K562 (cell line): ENCODE data around the gene FRK. TPM values are rescaled to one million over a fixed set of nuclear protein-coding genes. Genes with fewer than 3 reads are reported as not detected.

ENCODE experiments used
- ATAC-seq: fragments of 200-7000 bp; cut with Tn5 transposase; 3 replicates; pipeline ENCODE4 v1.9.1; 2020; ENCODE audit warnings: moderate library complexity
- BruUV-seq: library from RNA; stranded (reverse); fragments of 400-500 nt; replicated peaks from 2 replicates; lab custom pipeline; 2021; lab: Mats Ljungman, UMichigan
- CTCF ChIA-PET: fragments of 300-600 bp; formaldehyde crosslinking; extraction: SDS; loops from one replicate; lab custom pipeline; 2021; ENCODE audit warnings: low intra/inter-chr PET ratio; lab: Yijun Ruan, JAX
- POLR2A ChIA-PET: fragments of 300-600, 350-650 bp; sonication (Branson Sonifier 250); formaldehyde crosslinking; extraction: SDS; loops from one replicate; lab custom pipeline; 2021; ENCODE audit warnings: antibody characterized with exemption, inconsistent platforms; lab: Yijun Ruan, JAX
- DNase-seq, 4 experiments: peaks; one replicate each; pipeline versions ENCODE4 v3.0.0 to v3.0.0-alpha.2; 2011 to 2018; ENCODE audit warnings: low spot score in 3 of 4, mixed read lengths in 3 of 4; ENCODE audit errors: extremely low read depth in 1 of 4
- FAIRE-seq: peaks from 2 replicates; lab custom pipeline; 2011; peaks lifted over from hg19 to GRCh38; lab: Jason Lieb, UNC
- H2AFZ ChIP-seq: 2 replicates; pipeline ENCODE4 v1.6.0; 2011; ENCODE audit warnings: low read depth, low read length, control low read depth, inconsistent platforms
- H3K27ac ChIP-seq: fragments of 200-600 bp; 3 replicates; pipeline ENCODE4 v1.8.0; 2011; ENCODE audit warnings: low read depth, mild to moderate bottlenecking, control low read depth, inconsistent platforms, low read length, moderate library complexity, mixed read lengths; ENCODE audit errors: extremely low read depth
- H3K27me3 ChIP-seq, 2 experiments: fragments of 300-600 bp in 1 of 2; 2 replicates in 1 of 2; 3 replicates in 1 of 2; pipeline versions ENCODE4 v1.6.0 to v1.8.0; 2011; ENCODE audit warnings: inconsistent platforms in 2 of 2, low read length in 2 of 2, mild to moderate bottlenecking in 1 of 2, mixed read lengths in 1 of 2, moderate library complexity in 1 of 2; ENCODE audit not compliant: control insufficient read depth in 2 of 2, insufficient read depth in 2 of 2
- H3K36me3 ChIP-seq: fragments of 300-600 bp; 3 replicates; pipeline ENCODE4 v1.8.0; 2011; ENCODE audit warnings: mild to moderate bottlenecking, low read length, inconsistent platforms; ENCODE audit not compliant: control insufficient read depth, insufficient read depth
- H3K4me1 ChIP-seq, 2 experiments: fragments of 200-600 bp in 1 of 2; replicated peaks in 1 of 2; 2 replicates in 1 of 2; 3 replicates in 1 of 2; pipeline versions ENCODE4 v1.5.1 to v1.8.0; 2011; ENCODE audit warnings: inconsistent platforms in 2 of 2, low read length in 2 of 2, mild to moderate bottlenecking in 1 of 2, mixed read lengths in 1 of 2, moderate library complexity in 1 of 2; ENCODE audit not compliant: control insufficient read depth in 2 of 2, insufficient read depth in 2 of 2
- H3K4me2 ChIP-seq: 2 replicates; pipeline ENCODE4 v1.6.1; 2011; ENCODE audit warnings: low read length, control low read depth, inconsistent platforms, mixed read lengths; ENCODE audit not compliant: insufficient read depth
- H3K4me3 ChIP-seq: fragments of 200-600 bp; sonication (generic), shearing (Covaris generic); 2 replicates; pipeline ENCODE4 v1.5.1; 2016; ENCODE audit warnings: control low read depth, inconsistent platforms
- H3K79me2 ChIP-seq: fragments of 200-600 bp; 3 replicates; pipeline ENCODE4 v1.8.0; 2011; ENCODE audit warnings: low read length, inconsistent platforms; ENCODE audit not compliant: control insufficient read depth, insufficient read depth
- H3K9ac ChIP-seq, 2 experiments: 2 replicates each; pipeline versions ENCODE4 v1.6.0 to v1.6.1; 2011; ENCODE audit warnings: low read depth in 2 of 2, low read length in 2 of 2, control low read depth in 1 of 2, inconsistent platforms in 1 of 2, mild to moderate bottlenecking in 1 of 2, mixed read lengths in 1 of 2; ENCODE audit not compliant: insufficient read depth in 1 of 2
- H3K9me1 ChIP-seq: one replicate; pipeline ENCODE4 v1.6.0; 2011; ENCODE audit warnings: inconsistent platforms, mild to moderate bottlenecking, low read length, moderate library complexity; ENCODE audit not compliant: control insufficient read depth, insufficient read depth
- H3K9me3 ChIP-seq: replicated peaks from 2 replicates; pipeline ENCODE4 v1.5.1; 2011; ENCODE audit warnings: low read depth, low read length, inconsistent platforms; ENCODE audit not compliant: control insufficient read depth, insufficient read depth
- H4K20me1 ChIP-seq: replicated peaks from 2 replicates; pipeline ENCODE4 v1.6.1; 2011; ENCODE audit warnings: low read length, inconsistent platforms, mixed read lengths; ENCODE audit not compliant: control insufficient read depth, insufficient read depth
- ATF3 ChIP-seq, 2 experiments: fragments of 450-650 bp in 1 of 2; sonication (generic) in 1 of 2; formaldehyde crosslinking in 1 of 2; IDR thresholded peaks in 1 of 2; conservative IDR thresholded peaks in 1 of 2; 2 replicates each; pipeline versions ENCODE4 v1.6.1 to v1.8.1; 2016 to 2023; ENCODE audit warnings: mild to moderate bottlenecking in 2 of 2, moderate library complexity in 2 of 2, inconsistent platforms in 1 of 2, missing genetic modification reagents in 1 of 2
- MAZ ChIP-seq, 2 experiments: fragments of 450-650 bp in 1 of 2; sonication (generic) in 1 of 2; formaldehyde crosslinking; IDR thresholded peaks in 1 of 2; conservative IDR thresholded peaks in 1 of 2; 2 replicates each; pipeline versions ENCODE4 v1.4.0 to v1.5.0; 2020; ENCODE audit warnings: mild to moderate bottlenecking in 1 of 2, missing genetic modification reagents in 1 of 2
- MEF2A ChIP-seq: IDR thresholded peaks from 2 replicates; pipeline ENCODE4 v1.6.1; 2011; ENCODE audit warnings: low read depth, mild to moderate bottlenecking, low read length, moderate library complexity; ENCODE audit not compliant: control insufficient read depth
- PBX2 ChIP-seq, 2 experiments: IDR thresholded peaks in 1 of 2; conservative IDR thresholded peaks in 1 of 2; 2 replicates each; pipeline ENCODE4 v1.6.1; 2016; ENCODE audit warnings: low read depth in 2 of 2, mild to moderate bottlenecking in 1 of 2, missing compliant biosample characterization in 1 of 2, missing genetic modification characterization in 1 of 2, moderate library complexity in 1 of 2
- PPARD ChIP-seq: fragments of 250-450 bp; sonication (Bioruptor Pico); IDR thresholded peaks from 2 replicates; pipeline ENCODE4 v1.8.0; 2022; ENCODE audit warnings: inconsistent platforms, mild to moderate bottlenecking, moderate library complexity
- RBM15 ChIP-seq: fragments of 200-400 bp; formaldehyde crosslinking; IDR thresholded peaks from 2 replicates; pipeline ENCODE4 v1.6.1; 2018; ENCODE audit warnings: mild to moderate bottlenecking, low read length, moderate library complexity; ENCODE audit not compliant: insufficient read depth
- TBL1XR1 ChIP-seq, 2 experiments: IDR thresholded peaks; 2 replicates each; pipeline ENCODE4 v1.6.1; 2012; ENCODE audit warnings: improper control_type of control experiment in 2 of 2, low read length in 2 of 2, mild to moderate bottlenecking in 1 of 2
- TEAD4 ChIP-seq, 2 experiments: sonication (generic) in 1 of 2; formaldehyde crosslinking in 1 of 2; IDR thresholded peaks; 2 replicates each; pipeline versions ENCODE4 v1.6.1 to v1.8.0; 2012 to 2022; ENCODE audit warnings: borderline replicate concordance in 1 of 2, inconsistent platforms in 1 of 2, low read length in 1 of 2, mild to moderate bottlenecking in 1 of 2, missing genetic modification reagents in 1 of 2
- U2AF2 ChIP-seq: fragments of 200-400 bp; formaldehyde crosslinking; optimal IDR thresholded peaks from 2 replicates; pipeline ENCODE3; 2017; ENCODE audit warnings: low read depth, mild to moderate bottlenecking, low read length
- WGBS: fragments of 100-300 bp; shearing (Covaris generic); methylation state at CpG from one replicate; pipeline ENCODE4 v1.1.6; 2016; ENCODE audit warnings: low coverage, mixed read lengths; ENCODE audit not compliant: insufficient coverage; ENCODE audit errors: missing lambda C conversion rate; 5-methylcytosine and 5-hydroxymethylcytosine counted together
- in situ Hi-C: fragments of 300-500 bp; cut with MboI; formaldehyde crosslinking; loops from 4 replicates; pipeline ENCODE4 v1.15.0; 2018; ENCODE audit warnings: inconsistent platforms, mixed read lengths
- intact Hi-C: fragments of 100-400 bp; cut with micrococcal nuclease; formaldehyde crosslinking; loops from 2 replicates; pipeline ENCODE4 v1.14.2; 2022
- polyA plus RNA-seq, 8 experiments: library from polyadenylated mRNA; depleted of rRNA in 4 of 8; stranded (reverse) in 5 of 8; unstranded in 3 of 8; fragments of >200 nt; fragmentation: Nextera tagmentation in 2 of 8; fragmentation: Illumina TruSeq in 1 of 8; extraction: Ambion mirVana in 2 of 8; extraction: Trizol in 1 of 8; gene quantifications; 2 replicates each; pipeline versions ENCODE4 v1.2.1 to v1.2.3, GENCODE V29; 2011 to 2014; ENCODE audit warnings: inconsistent platforms in 1 of 8, missing spikeins in 1 of 8
- total RNA-seq, 7 experiments: library from RNA; depleted of rRNA in 6 of 7; stranded (reverse); fragments of >200 nt in 6 of 7; fragmentation: Illumina TruSeq in 2 of 7; extraction: Trizol in 2 of 7; gene quantifications; 2 replicates each; pipeline versions ENCODE4 v1.2.1 to v1.2.3, GENCODE V29; 2011 to 2021; ENCODE audit warnings: low replicate concordance in 1 of 7
- TF ChIP-seq, protein P1 (sequence below): fragments of 450-650 bp; IDR thresholded peaks from 2 replicates; pipeline ENCODE4 v1.6.1; 2016
- TF ChIP-seq, protein P2 (sequence below): fragments of 450-650 bp; IDR thresholded peaks from 2 replicates; pipeline ENCODE4 v1.6.1; 2017; ENCODE audit warnings: mild to moderate bottlenecking, moderate library complexity

FRK gene
- total and polyA plus RNA-seq, 9 of the 15 experiments (the other 6 are each of a cell fraction or from before 2014, with no cell fraction given), result 0.01 to 0.29 (median 0.09) TPM

DNA sequence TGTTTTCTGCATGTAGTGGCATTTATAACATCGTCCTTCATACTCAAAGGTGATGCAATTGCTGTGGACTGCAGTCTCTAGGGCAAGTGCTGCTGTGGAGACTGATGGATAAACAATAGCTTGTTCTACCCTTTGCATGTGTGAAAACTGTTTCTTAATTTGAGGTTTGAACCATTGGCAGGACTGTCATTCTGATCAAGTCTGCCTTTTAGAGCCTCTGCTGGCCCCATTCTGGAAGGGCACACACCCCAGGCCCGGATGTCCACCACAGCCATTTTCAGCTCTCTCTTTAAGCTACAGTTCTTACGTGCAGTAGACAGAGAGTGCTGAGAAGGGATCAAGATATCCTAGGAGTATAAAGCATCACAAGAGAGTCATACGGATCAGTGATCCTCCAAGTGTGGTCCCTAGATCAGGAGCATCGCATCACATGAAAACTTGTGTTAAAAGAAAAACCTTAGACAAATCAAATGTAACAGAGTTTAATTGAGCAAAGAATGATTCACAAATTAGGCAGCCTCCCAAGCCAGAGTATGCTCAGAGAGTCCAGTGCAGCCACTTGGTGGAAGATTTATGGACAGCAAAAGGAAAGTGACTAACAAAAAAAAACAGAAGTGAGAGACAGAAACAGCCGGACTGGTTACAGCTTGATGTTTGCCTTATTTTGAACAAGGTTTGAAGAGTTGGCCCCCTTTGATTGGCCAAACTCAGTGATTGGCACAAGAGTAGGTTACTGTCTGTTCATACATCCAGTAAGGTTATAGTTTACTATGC lies 52.0 kb downstream of the FRK start:
- Histone ChIP-seq H3K9ac (no peak overlapping the region), H3K9me1 (no peaks in the 10 kb centered on the region), H3K9me3 (no peaks in the 10 kb centered on the region), H3K4me1 (no peaks in the 10 kb centered on the region), H4K20me1 (no peaks in the 10 kb centered on the region), H3K4me2 (no peak overlapping the region), H3K36me3 (no peaks in the 10 kb centered on the region), H3K27me3 (no peaks in the 10 kb centered on the region), H2AFZ (no peak overlapping the region), H3K27ac (no peak overlapping the region), H3K79me2 (no peaks in the 10 kb centered on the region), H3K4me3 (no peak overlapping the region)
- FAIRE-seq, result no peak
- BruUV-seq, result no TSS peak
- intact Hi-C loops (no loop called here), in situ Hi-C loops (no loop called here)
- WGBS, result 3% methylated on average over 6 of the region's 6 CpGs
- POLR2A ChIA-PET, result interaction anchor here (1.2 to 1.6 kb wide), 2 partner anchors 9 to 92 kb away, joined by 3 read pairs; partner anchors contain the start of gene NT5DC1
- DNase-seq, result no peak
- CTCF ChIA-PET, result no interaction called here
- ATAC-seq, result peak; percentile 47; the same call in 2 of the 3 replicates
- TF ChIP-seq MAZ (CRISPR knock-in tag; conservative IDR thresholded peaks at IDR 0.05 in 1 of 2, IDR thresholded peaks at IDR 0.05 in 1 of 2) (0 out of 4 replicates have a peak, but pooled peaks of 1 of the 2 experiments have one; percentile 15), PPARD (CRISPR knock-in tag) (no peak), PBX2 (CRISPR knock-in tag; IDR thresholded peaks at IDR 0.05; ENCODE audit: low read depth) (no peak), PBX2 (tag; conservative IDR thresholded peaks at IDR 0.05; ENCODE audit: low read depth) (peak; percentile 70), MEF2A (no peak), U2AF2 (no peak), TBL1XR1 (IDR thresholded peaks at IDR 0.05; ENCODE audit: low read length in 2 of 2) (no peak), ATF3 (IDR thresholded peaks at IDR 0.05) (0 out of 2 replicates have a peak, but pooled peaks have one; percentile 16), ATF3 (CRISPR knock-in tag; conservative IDR thresholded peaks at IDR 0.05) (no peak), RBM15 (no peak), TEAD4 (IDR thresholded peaks at IDR 0.05; ENCODE audit: low read length) (no peak), TEAD4 (CRISPR knock-in tag; IDR thresholded peaks at IDR 0.05; ENCODE audit: borderline replicate concordance) (no peak)
- TF ChIP-seq, protein P1, sequence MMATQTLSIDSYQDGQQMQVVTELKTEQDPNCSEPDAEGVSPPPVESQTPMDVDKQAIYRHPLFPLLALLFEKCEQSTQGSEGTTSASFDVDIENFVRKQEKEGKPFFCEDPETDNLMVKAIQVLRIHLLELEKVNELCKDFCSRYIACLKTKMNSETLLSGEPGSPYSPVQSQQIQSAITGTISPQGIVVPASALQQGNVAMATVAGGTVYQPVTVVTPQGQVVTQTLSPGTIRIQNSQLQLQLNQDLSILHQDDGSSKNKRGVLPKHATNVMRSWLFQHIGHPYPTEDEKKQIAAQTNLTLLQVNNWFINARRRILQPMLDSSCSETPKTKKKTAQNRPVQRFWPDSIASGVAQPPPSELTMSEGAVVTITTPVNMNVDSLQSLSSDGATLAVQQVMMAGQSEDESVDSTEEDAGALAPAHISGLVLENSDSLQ, result 0 out of 2 replicates have a peak, but pooled peaks have one; percentile 13
- TF ChIP-seq, protein P2, sequence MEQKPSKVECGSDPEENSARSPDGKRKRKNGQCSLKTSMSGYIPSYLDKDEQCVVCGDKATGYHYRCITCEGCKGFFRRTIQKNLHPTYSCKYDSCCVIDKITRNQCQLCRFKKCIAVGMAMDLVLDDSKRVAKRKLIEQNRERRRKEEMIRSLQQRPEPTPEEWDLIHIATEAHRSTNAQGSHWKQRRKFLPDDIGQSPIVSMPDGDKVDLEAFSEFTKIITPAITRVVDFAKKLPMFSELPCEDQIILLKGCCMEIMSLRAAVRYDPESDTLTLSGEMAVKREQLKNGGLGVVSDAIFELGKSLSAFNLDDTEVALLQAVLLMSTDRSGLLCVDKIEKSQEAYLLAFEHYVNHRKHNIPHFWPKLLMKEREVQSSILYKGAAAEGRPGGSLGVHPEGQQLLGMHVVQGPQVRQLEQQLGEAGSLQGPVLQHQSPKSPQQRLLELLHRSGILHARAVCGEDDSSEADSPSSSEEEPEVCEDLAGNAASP, result no peak
